ENCODE results near the gene GFOD1.

DNA sequence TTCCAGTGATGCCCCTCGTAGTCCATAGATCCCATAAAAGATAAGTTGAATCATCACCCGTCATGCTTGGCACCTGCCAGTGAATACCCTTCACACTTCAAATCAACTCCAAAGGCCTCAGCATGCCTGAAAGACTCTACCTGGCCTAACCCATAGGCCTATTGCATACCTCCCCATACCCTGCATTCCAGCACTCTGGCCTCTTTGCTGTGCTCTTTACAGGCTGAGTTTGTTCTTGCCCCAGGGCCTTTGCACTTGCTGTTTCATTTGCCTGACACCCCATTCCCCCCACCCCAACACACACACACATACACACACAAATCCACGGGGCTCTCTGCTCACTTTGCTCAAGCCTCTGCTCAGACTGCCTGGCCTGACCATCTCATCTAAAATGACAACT is 3.0 kb upstream of the GFOD1 start:
- TF ChIP-seq CTCF (IDR thresholded peaks at IDR 0.05) (no peak), TCF7L2 (IDR thresholded peaks at IDR 0.05; ENCODE audit: low read depth, low read length) (no peak), POLR2AphosphoS5 (IDR thresholded peaks at IDR 0.05; ENCODE audit: low read depth, low read length) (no peak)

Data from Panc1 (cell line).